SU-DHL-6 (cell line): Measurements from ENCODE around the gene PTGER2.

ENCODE experiments used
- EZH2phosphoT487 ChIP-seq: fragments of 200-600 bp; sonication (generic), shearing (Covaris generic); conservative IDR thresholded peaks from 2 replicates; pipeline ENCODE4 v1.6.1; 2018; ENCODE audit warnings: mild to moderate bottlenecking, antibody characterized with exemption, low read length, moderate library complexity, mixed read lengths
- TF ChIP-seq, protein P1 (sequence below): fragments of 200-600 bp; sonication (generic); IDR thresholded peaks from one replicate; pipeline ENCODE4 v1.5.1; 2017; ENCODE audit warnings: antibody characterized with exemption, mild to moderate bottlenecking, low read length, moderate library complexity; ENCODE audit not compliant: insufficient read depth, poor library complexity, severe bottlenecking

DNA sequence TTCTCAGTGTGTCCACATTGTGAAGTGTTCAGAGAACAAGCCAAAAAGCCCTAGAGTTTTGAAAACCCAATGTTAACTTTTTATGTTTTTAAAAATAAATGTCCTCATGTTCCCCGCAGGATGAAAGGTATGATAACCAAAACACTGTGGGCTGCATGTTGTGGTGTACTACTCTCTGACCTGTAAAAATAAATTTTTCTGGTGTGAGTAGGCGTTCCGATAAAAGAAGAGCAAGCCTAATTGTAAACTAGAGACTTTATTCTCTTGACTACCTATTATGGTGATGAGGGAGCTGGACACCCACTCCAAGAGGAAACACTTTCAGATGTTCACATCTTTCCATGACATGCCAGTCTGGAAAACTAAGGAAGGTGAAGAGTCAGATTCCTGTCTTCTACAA lies 18.2 kb downstream of the PTGER2 start:
- TF ChIP-seq, protein P1, sequence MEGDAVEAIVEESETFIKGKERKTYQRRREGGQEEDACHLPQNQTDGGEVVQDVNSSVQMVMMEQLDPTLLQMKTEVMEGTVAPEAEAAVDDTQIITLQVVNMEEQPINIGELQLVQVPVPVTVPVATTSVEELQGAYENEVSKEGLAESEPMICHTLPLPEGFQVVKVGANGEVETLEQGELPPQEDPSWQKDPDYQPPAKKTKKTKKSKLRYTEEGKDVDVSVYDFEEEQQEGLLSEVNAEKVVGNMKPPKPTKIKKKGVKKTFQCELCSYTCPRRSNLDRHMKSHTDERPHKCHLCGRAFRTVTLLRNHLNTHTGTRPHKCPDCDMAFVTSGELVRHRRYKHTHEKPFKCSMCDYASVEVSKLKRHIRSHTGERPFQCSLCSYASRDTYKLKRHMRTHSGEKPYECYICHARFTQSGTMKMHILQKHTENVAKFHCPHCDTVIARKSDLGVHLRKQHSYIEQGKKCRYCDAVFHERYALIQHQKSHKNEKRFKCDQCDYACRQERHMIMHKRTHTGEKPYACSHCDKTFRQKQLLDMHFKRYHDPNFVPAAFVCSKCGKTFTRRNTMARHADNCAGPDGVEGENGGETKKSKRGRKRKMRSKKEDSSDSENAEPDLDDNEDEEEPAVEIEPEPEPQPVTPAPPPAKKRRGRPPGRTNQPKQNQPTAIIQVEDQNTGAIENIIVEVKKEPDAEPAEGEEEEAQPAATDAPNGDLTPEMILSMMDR = no peak
- TF ChIP-seq EZH2phosphoT487 = no peak
